GM23338 (cell line): Measurements from ENCODE around the gene SOHLH2. TPM values are rescaled to one million over a fixed set of nuclear protein-coding genes. Genes with fewer than 3 reads are reported as not detected.
A peak's percentile ranks its signal among the peaks of the same experiment; 100 is the strongest.

Experiments used
- ATAC-seq: fragments of 200-7000 bp; cut with Tn5 transposase; 3 replicates; pipeline ENCODE4 v1.9.1; 2020
- DNase-seq: peaks from one replicate; pipeline ENCODE4 v3.0.0-alpha.2; 2015; ENCODE audit warnings: low spot score
- H2AFZ ChIP-seq: fragments of 200-600 bp; sonication (generic); 2 replicates; pipeline ENCODE4 v1.8.0; 2016; ENCODE audit warnings: antibody characterized with exemption, mild to moderate bottlenecking, moderate library complexity
- H3F3A ChIP-seq: fragments of 200-600 bp; sonication (generic); replicated peaks from 2 replicates; pipeline ENCODE4 v1.8.0; 2017; ENCODE audit warnings: antibody characterized with exemption, mixed run types, low read depth
- H3K27ac ChIP-seq: fragments of 200-600 bp; sonication (generic); 2 replicates; pipeline ENCODE4 v1.6.1; 2016; ENCODE audit warnings: low read depth
- H3K27me3 ChIP-seq: fragments of 200-600 bp; sonication (generic); 2 replicates; pipeline ENCODE4 v1.8.0; 2016; ENCODE audit warnings: mild to moderate bottlenecking, mixed run types, moderate library complexity; ENCODE audit not compliant: insufficient read depth
- H3K36me3 ChIP-seq: fragments of 200-600 bp; sonication (generic); 2 replicates; pipeline ENCODE4 v1.8.0; 2016; ENCODE audit warnings: mild to moderate bottlenecking; ENCODE audit not compliant: insufficient read depth
- H3K4me1 ChIP-seq: fragments of 200-600 bp; sonication (generic); 2 replicates; pipeline ENCODE4 v1.8.0; 2016; ENCODE audit warnings: mild to moderate bottlenecking, moderate library complexity; ENCODE audit not compliant: insufficient read depth
- H3K4me2 ChIP-seq: fragments of 200-600 bp; sonication (generic); 2 replicates; pipeline ENCODE4 v1.7.1; 2017; ENCODE audit warnings: mixed run types
- H3K4me3 ChIP-seq: fragments of 200-600 bp; sonication (generic); 2 replicates; pipeline ENCODE4 v1.6.1; 2016; ENCODE audit warnings: mixed run types
- H3K79me2 ChIP-seq: fragments of 200-600 bp; sonication (generic); replicated peaks from 2 replicates; pipeline ENCODE4 v1.8.0; 2017; ENCODE audit warnings: mild to moderate bottlenecking; ENCODE audit not compliant: insufficient read depth
- H3K9me2 ChIP-seq: fragments of 200-600 bp; sonication (generic); 2 replicates; pipeline ENCODE4 v1.8.0; 2017; ENCODE audit not compliant: insufficient read depth
- H4K20me1 ChIP-seq: fragments of 200-600 bp; sonication (generic); replicated peaks from 2 replicates; pipeline ENCODE4 v1.8.0; 2017; ENCODE audit warnings: mild to moderate bottlenecking; ENCODE audit not compliant: insufficient read depth
- H3K27ac Mint-ChIP-seq: 2 replicates; pipeline ENCODE4 v1.8.0; 2020; ENCODE audit warnings: inconsistent platforms, mild to moderate bottlenecking, moderate library complexity, mixed read lengths
- H3K27me3 Mint-ChIP-seq: 3 replicates; pipeline ENCODE4 v1.8.0; 2022; ENCODE audit warnings: low read depth, mild to moderate bottlenecking, moderate library complexity, mixed read lengths, inconsistent platforms; ENCODE audit not compliant: insufficient read depth, poor library complexity
- H3K36me3 Mint-ChIP-seq: 3 replicates; pipeline ENCODE4 v1.8.0; 2021; ENCODE audit warnings: low read depth, mild to moderate bottlenecking, inconsistent platforms, moderate library complexity, mixed read lengths
- H3K4me1 Mint-ChIP-seq: 3 replicates; pipeline ENCODE4 v1.8.0; 2020; ENCODE audit warnings: mild to moderate bottlenecking, inconsistent platforms, mixed read lengths
- H3K4me3 Mint-ChIP-seq: 3 replicates; pipeline ENCODE4 v1.8.0; 2021; ENCODE audit warnings: moderate library complexity, mild to moderate bottlenecking, inconsistent platforms, mixed read lengths
- H3K9me3 Mint-ChIP-seq: 3 replicates; pipeline ENCODE4 v1.8.0; 2020; ENCODE audit warnings: moderate library complexity, mild to moderate bottlenecking, inconsistent platforms, mixed read lengths
- CREB1 ChIP-seq: fragments of 250-450 bp; sonication (Bioruptor Pico); IDR thresholded peaks from 2 replicates; pipeline ENCODE4 v1.5.0; 2020; ENCODE audit warnings: low read depth, mild to moderate bottlenecking, moderate library complexity
- CTCF ChIP-seq, 2 experiments: fragments of 200-600 bp in 1 of 2; sonication (generic) in 1 of 2; conservative IDR thresholded peaks; 2 replicates each; pipeline versions ENCODE4 v1.5.1 to v1.6.1; 2016 to 2017; ENCODE audit warnings: antibody characterized with exemption in 2 of 2, low read depth in 2 of 2, mild to moderate bottlenecking in 2 of 2, moderate library complexity in 1 of 2
- ETS1 ChIP-seq: IDR thresholded peaks from 2 replicates; pipeline ENCODE4 v1.6.1; 2016; ENCODE audit warnings: antibody characterized with exemption
- EZH2 ChIP-seq: fragments of 200-600 bp; sonication (generic); IDR thresholded peaks from one replicate; pipeline ENCODE4 v1.8.0; 2017; ENCODE audit warnings: antibody characterized with exemption, mild to moderate bottlenecking, low read depth; ENCODE audit not compliant: unreplicated experiment
- EZH2phosphoT487 ChIP-seq: fragments of 200-600 bp; sonication (generic); IDR thresholded peaks from one replicate; pipeline ENCODE4 v1.8.1; 2018; ENCODE audit warnings: antibody characterized with exemption; ENCODE audit not compliant: unreplicated experiment
- JUNB ChIP-seq: IDR thresholded peaks from one replicate; pipeline ENCODE4 v1.6.1; 2016; ENCODE audit warnings: antibody characterized with exemption; ENCODE audit not compliant: unreplicated experiment
- NANOG ChIP-seq: IDR thresholded peaks from 2 replicates; pipeline ENCODE4 v1.6.1; 2016; ENCODE audit warnings: antibody characterized with exemption, borderline replicate concordance
- POLR2AphosphoS5 ChIP-seq: IDR thresholded peaks from 2 replicates; pipeline ENCODE4 v1.6.1; 2016; ENCODE audit warnings: antibody characterized with exemption, low read depth
- REST ChIP-seq: IDR thresholded peaks from one replicate; pipeline ENCODE4 v1.6.1; 2018; ENCODE audit warnings: antibody characterized with exemption; ENCODE audit not compliant: unreplicated experiment
- STAT1 ChIP-seq: IDR thresholded peaks from one replicate; pipeline ENCODE4 v1.6.1; 2016; ENCODE audit warnings: antibody characterized with exemption; ENCODE audit not compliant: unreplicated experiment
- ZNF114 ChIP-seq: fragments of 250-450 bp; sonication (Bioruptor Pico); IDR thresholded peaks from 2 replicates; pipeline ENCODE4 v1.5.0; 2020; ENCODE audit warnings: mild to moderate bottlenecking, moderate library complexity
- ZNF331 ChIP-seq: fragments of 250-450 bp; sonication (Bioruptor Pico); IDR thresholded peaks from 2 replicates; pipeline ENCODE4 v1.5.0; 2020; ENCODE audit warnings: low read depth, mild to moderate bottlenecking, moderate library complexity
- ZNF462 ChIP-seq: fragments of 250-450 bp; sonication (Bioruptor Pico); IDR thresholded peaks from 2 replicates; pipeline ENCODE4 v1.5.0; 2020; ENCODE audit warnings: mild to moderate bottlenecking, moderate library complexity
- polyA plus RNA-seq: library from polyadenylated mRNA; unstranded; fragments of >200 nt; fragmentation: Nextera tagmentation; extraction: Ambion mirVana; gene quantifications from 2 replicates; pipeline ENCODE4 v1.2.1, GENCODE V29; 2016
- total RNA-seq: library from RNA; depleted of rRNA; stranded (reverse); fragments of >200 nt; shearing (Covaris generic); gene quantifications from 2 replicates; pipeline ENCODE4 v1.2.3, GENCODE V29; 2014

Gene SOHLH2
- total and polyA plus RNA-seq, 2 experiments from 2014 or later: 1.8 to 2.8 TPM

GRCh38 chr13:36163286-36163685, 51.1 kb downstream of the SOHLH2 start:
- H3K9me3 Mint-ChIP-seq: no peaks in the 10 kb centered on the region
- Histone ChIP-seq H3K36me3 (no peaks in the 10 kb centered on the region), H4K20me1 (no peaks in the 10 kb centered on the region), H3F3A (0 out of 2 replicates have a peak, but pooled peaks cover 2% of the 10 kb centered on the region), H3K4me2 (peak overlapping the region; percentile 57; the same call in 1 of the 2 replicates), H3K27ac (no peak overlapping the region), H3K27me3 (no peaks in the 10 kb centered on the region), H3K4me3 (no peak overlapping the region), H3K79me2 (no peaks in the 10 kb centered on the region), H3K4me1 (peaks cover 12% of the 10 kb centered on the region), H3K9me2 (no peaks in the 10 kb centered on the region), H2AFZ (peak overlapping the region; percentile 75)
- no peaks in the 10 kb centered on the region for H3K36me3 Mint-ChIP-seq
- DNase-seq (no peak), ATAC-seq (peak; percentile 53)
- no peak overlapping the region for H3K27ac Mint-ChIP-seq
- peaks cover 2% of the 10 kb centered on the region for H3K27me3 Mint-ChIP-seq
- H3K4me3 Mint-ChIP-seq: no peak overlapping the region
- TF ChIP-seq JUNB: no peak
- TF ChIP-seq ETS1: no peak
- no peak for TF ChIP-seq ZNF331
- TF ChIP-seq EZH2: no peak
- TF ChIP-seq CTCF (conservative IDR thresholded peaks at IDR 0.05; ENCODE audit: low read depth in 2 of 2): no peak
- TF ChIP-seq STAT1: no peak
- no peak for TF ChIP-seq REST
- no peak for TF ChIP-seq POLR2AphosphoS5
- no peak for TF ChIP-seq CREB1 (CRISPR knock-in tag)
- no peak for TF ChIP-seq ZNF114 (CRISPR knock-in tag)
- no peak for TF ChIP-seq NANOG
- TF ChIP-seq ZNF462: no peak
- TF ChIP-seq EZH2phosphoT487: no peak
- H3K4me1 Mint-ChIP-seq: peaks cover 18% of the 10 kb centered on the region
